ENCODE results near the gene TUBB3. TPM values are rescaled to one million over a fixed set of nuclear protein-coding genes. Genes with fewer than 3 reads are reported as not detected.
A peak's percentile ranks its signal among the peaks of the same experiment; 100 is the strongest.
"Not testable (repeated sequence)": the region's sequence is repeated elsewhere in the genome, so short reads cannot be mapped to it uniquely, and the experiment has no call there.

The TUBB3 gene
- polyA plus RNA-seq, 5 donors, result 3.9 to 11.6 (median 5.9) TPM

- DNase-seq, result no peak
These were observed 7.6 kb upstream of the TUBB3 start for GRCh38 chr16:89915303-89916232.

GRCh38 chr16:89917773-89918452 is 5.2 kb upstream of the TUBB3 start:
- DNase-seq, result peak; percentile 56 to 62

- no peak for DNase-seq
These were observed 4.4 kb upstream of the TUBB3 start, which contains the start of gene MC1R for GRCh38 chr16:89918453-89919347. Gene MC1R, plus strand, starts transcription at chr16:89918862. Its CDS starts 397 bp downstream, at chr16:89919259.

- no peak for DNase-seq
These were observed 3.4 kb upstream of the TUBB3 start for GRCh38 chr16:89919535-89920406.

GRCh38 chr16:89920723-89921122 is 2.4 kb upstream of the TUBB3 start:
- no peak for DNase-seq

- no peak for DNase-seq
These were observed 1.9 kb upstream of the TUBB3 start for GRCh38 chr16:89921131-89921701.

GRCh38 chr16:89921702-89922476 is 1.3 kb upstream of the TUBB3 start:
- no peak for DNase-seq

GRCh38 chr16:89922477-89922883 is 662 bp upstream of the TUBB3 start:
- DNase-seq, result no peak

GRCh38 chr16:89923640-89924296 is 626 bp downstream of the TUBB3 start:
- DNase-seq, result no peak

- no peak for DNase-seq
These were observed 1.3 kb downstream of the TUBB3 start for GRCh38 chr16:89924297-89924924.

- no peak for DNase-seq
These were observed 1.8 kb downstream of the TUBB3 start for GRCh38 chr16:89924925-89925307.

GRCh38 chr16:89925596-89926079 is 2.5 kb downstream of the TUBB3 start:
- no peak for DNase-seq

GRCh38 chr16:89931305-89931896 is 8.3 kb downstream of the TUBB3 start:
- DNase-seq, result no peak

- no peak for DNase-seq
These were observed 8.8 kb downstream of the TUBB3 start for GRCh38 chr16:89931964-89932363.

GRCh38 chr16:89934019-89934418 is 10.9 kb downstream of the TUBB3 start:
- not testable (repeated sequence) for DNase-seq

GRCh38 chr16:89934611-89935553 is 11.7 kb downstream of the TUBB3 start:
- no peak for DNase-seq

GRCh38 chr16:89935620-89936019 is 12.5 kb downstream of the TUBB3 start:
- DNase-seq, result not testable (repeated sequence)
